ENCODE measurements around the gene PRICKLE2.

PRICKLE2 gene

DNA sequence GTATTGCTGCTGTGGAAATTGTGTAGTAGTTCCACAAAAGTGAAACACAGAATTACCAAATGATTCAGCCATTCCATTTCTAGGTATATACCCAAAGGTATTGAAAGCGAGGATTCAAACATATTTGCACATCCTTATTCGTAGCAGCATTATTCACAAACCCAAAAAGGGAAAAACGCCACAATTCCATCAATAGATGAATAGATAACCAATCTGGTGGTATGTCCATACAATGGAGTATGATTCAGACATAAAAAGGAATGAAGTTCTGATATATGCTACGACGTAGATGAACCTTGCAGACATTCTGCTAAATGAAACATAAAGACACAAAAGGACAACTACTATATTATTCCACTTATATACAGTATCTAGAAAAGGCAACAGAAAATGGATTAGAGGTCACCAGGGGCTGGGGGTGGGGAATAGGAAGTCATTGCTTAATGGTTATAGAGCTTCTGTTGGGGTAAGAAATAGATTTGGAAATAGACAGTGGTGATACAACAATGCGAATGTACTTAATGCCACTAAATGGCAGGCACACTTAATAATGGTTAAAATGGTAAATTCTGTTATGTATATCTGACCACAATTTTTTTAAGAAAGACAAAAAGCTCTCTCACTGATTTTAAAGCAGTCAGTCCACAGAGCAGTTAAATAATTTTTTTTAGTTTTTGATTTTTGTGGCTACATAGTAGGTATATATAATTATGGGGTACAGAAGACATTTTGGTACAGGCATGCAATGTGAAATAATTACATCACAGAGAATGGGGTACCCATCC lies 150.2 kb downstream of the PRICKLE2 start:
- in situ Hi-C loops (cut with MboI; ENCODE audit: low sequenced_read_pairs, unreplicated experiment) = no loop called here
- TF ChIP-seq, protein P1, sequence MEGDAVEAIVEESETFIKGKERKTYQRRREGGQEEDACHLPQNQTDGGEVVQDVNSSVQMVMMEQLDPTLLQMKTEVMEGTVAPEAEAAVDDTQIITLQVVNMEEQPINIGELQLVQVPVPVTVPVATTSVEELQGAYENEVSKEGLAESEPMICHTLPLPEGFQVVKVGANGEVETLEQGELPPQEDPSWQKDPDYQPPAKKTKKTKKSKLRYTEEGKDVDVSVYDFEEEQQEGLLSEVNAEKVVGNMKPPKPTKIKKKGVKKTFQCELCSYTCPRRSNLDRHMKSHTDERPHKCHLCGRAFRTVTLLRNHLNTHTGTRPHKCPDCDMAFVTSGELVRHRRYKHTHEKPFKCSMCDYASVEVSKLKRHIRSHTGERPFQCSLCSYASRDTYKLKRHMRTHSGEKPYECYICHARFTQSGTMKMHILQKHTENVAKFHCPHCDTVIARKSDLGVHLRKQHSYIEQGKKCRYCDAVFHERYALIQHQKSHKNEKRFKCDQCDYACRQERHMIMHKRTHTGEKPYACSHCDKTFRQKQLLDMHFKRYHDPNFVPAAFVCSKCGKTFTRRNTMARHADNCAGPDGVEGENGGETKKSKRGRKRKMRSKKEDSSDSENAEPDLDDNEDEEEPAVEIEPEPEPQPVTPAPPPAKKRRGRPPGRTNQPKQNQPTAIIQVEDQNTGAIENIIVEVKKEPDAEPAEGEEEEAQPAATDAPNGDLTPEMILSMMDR (IDR thresholded peaks at IDR 0.05; ENCODE audit: borderline replicate concordance, control extremely low read depth, extremely low read depth, insufficient read depth, missing control alignments) = no peak
- no peak for DNase-seq (ENCODE audit: low spot score)

DNA sequence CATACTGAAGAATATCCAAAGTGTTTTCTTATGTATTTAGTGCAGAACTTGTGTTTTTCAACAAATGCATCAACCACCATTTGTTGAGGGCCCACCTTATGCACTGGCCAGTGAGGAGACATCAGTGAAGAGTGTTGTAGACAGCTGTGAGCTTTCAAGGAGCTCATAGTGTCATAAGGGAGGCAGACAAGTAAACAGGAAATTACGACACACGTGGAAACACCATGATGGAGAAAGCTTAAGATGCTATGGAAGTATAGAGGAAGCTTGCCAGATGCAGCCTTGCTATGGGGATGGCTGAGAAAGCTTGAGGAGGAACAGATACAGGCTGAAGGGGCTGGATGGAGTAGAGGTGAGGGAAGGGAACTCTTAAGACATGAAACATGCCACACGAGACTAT lies 151.2 kb downstream of the PRICKLE2 start:
- TF ChIP-seq, protein P1 (IDR thresholded peaks at IDR 0.05; ENCODE audit: borderline replicate concordance, control extremely low read depth, extremely low read depth, insufficient read depth, missing control alignments) = no peak
- in situ Hi-C loops (cut with MboI; ENCODE audit: low sequenced_read_pairs, unreplicated experiment) = no loop called here
- no peak for DNase-seq (ENCODE audit: low spot score)

DNA sequence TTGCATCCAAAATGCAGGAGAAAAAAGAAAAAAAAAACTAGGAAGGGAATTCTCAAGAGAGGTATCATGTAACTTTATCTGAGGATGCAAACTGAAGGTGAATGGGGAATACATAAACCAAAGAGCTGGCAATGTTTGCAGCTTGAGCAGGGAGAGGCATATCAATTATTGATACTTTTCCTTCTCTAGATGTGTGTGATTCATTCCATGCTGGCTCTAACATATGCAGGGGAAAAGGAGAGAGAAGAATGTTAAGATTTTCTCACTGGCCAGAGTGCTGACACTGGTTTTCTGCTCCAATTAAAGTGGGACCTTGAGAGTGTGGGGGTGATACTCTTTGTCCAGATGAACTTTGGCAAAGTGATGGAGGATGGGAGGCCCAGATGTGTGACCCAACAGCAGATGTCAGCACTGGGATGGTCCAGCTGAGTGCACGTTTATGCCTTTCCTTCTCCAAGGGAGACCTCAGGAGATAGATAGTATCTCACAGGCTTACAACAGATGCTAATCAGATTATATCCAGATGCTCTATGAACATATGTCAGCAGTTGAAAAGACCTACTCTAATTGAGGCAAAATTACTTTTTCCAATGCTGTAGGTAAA lies 152.0 kb downstream of the PRICKLE2 start:
- TF ChIP-seq, protein P1 (IDR thresholded peaks at IDR 0.05; ENCODE audit: borderline replicate concordance, control extremely low read depth, extremely low read depth, insufficient read depth, missing control alignments) = no peak
- DNase-seq (ENCODE audit: low spot score) = no peak
- in situ Hi-C loops (cut with MboI; ENCODE audit: low sequenced_read_pairs, unreplicated experiment) = no loop called here

DNA sequence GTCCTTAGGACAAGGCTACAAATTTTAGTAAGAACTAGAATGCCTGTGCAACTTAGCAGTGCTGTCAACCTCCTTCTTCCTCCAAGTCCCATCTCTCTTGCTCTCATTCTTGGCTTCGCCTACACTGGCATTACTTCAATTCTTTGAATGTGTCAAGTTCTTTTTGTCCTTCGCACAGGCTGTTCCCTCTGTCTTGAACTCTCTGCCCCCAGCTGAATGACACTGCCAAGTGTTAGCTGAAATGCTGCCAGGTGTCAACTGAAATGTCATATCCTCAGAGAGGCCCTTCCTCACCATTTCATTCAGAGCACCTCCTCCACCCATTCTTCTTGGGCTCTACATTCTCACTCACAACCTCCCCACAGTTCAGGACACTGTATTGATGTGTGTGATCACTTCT lies 153.1 kb downstream of the PRICKLE2 start:
- in situ Hi-C loops (cut with MboI; ENCODE audit: low sequenced_read_pairs, unreplicated experiment) = no loop called here
- TF ChIP-seq, protein P1 (IDR thresholded peaks at IDR 0.05; ENCODE audit: borderline replicate concordance, control extremely low read depth, extremely low read depth, insufficient read depth, missing control alignments) = no peak
- no peak for DNase-seq (ENCODE audit: low spot score)

DNA sequence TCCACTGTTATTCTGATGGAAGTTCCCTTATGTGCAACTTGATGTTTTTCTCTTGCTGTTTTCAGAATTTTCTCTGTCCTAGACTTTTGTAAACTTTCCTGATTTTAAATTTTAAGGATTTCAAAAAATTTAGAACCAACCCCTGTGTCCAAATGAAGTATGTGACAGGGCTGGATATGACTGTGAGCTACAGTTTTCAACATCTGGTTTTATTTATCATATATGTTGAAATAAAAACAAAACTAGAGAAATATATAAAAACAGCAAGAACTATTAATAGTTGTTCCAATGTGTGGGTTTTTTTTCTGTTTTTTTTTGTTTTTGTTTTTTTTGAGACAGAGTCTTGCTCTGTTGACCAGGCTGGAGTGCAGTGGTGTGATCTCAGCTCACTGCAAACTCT lies 154.6 kb downstream of the PRICKLE2 start:
- DNase-seq (ENCODE audit: low spot score) = no peak
- TF ChIP-seq, protein P1 (IDR thresholded peaks at IDR 0.05; ENCODE audit: borderline replicate concordance, control extremely low read depth, extremely low read depth, insufficient read depth, missing control alignments) = no peak
- in situ Hi-C loops (cut with MboI; ENCODE audit: low sequenced_read_pairs, unreplicated experiment) = no loop called here

DNA sequence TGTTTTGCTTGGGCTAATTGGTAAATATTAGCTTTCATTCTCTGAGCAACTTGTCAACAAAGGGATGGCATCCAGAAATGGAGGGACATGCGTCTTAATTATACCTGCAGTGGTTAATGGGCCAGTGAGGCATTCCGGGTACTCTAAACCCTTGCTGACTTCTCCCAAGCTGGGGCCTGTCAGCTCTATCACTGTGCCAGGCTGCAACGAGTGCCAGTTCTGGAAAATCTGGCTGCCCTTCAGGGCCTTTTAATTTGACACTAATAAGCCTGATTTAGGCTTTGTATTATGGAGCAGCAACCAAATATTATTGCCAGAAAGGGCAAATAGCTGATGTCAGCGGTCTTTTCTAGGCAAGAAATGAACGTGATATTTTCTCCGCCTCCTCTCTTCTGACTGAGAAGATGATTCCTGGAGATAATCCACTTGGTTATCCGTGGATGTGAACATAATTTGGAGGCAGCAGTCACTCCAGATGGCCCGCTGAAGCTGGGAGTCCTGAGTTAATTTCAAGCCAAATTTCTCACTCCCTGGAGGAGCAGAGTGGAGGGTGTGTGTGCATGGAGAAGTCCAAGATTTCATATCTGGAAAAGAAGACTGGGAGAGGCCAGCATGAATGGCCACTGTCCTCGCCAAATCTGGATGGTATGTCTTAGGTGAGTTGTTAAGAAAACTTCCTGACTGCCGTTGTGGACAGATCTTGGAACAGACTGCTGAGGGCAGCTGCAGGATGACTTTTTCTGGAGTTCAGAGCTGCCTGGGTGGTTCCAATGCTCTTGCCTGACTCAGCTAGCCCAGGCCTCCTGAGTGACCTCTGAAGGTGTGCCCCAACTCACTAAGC lies 157.5 kb downstream of the PRICKLE2 start:
- TF ChIP-seq, protein P1 (IDR thresholded peaks at IDR 0.05; ENCODE audit: borderline replicate concordance, control extremely low read depth, extremely low read depth, insufficient read depth, missing control alignments) = no peak
- no peak for DNase-seq (ENCODE audit: low spot score)
- in situ Hi-C loops (cut with MboI; ENCODE audit: low sequenced_read_pairs, unreplicated experiment) = no loop called here

Data from GM13976 (cell line).